COLO829 (cell line): Measurements from ENCODE around the gene COL17A1.

Experiments used
- DNase-seq: peaks from one replicate; pipeline ENCODE4 v3.0.0; 2012; ENCODE audit warnings: low spot score

COL17A1 gene

GRCh38 chr10:104032144-104032775, 53.4 kb downstream of the COL17A1 start:
- no peak for DNase-seq

GRCh38 chr10:104031631-104032030, 54.0 kb downstream of the COL17A1 start:
- DNase-seq, result no peak

DNA sequence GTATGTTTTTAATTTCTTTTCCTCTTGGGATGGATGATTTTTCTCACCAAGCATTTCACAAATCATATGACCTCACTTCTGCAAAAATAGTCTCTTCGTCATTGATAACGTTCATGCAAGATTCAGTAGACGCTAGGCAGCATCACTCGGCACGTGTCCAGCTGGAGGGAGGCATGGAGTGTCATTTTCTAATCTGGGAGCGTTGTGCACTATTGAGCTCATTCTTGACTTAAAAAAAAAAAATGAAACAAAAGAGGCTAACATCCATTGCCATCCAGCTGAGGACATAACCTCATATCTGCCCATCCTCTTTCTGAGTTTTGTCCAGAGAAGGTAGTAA, 56.2 kb downstream of the COL17A1 start:
- no peak for DNase-seq

DNA sequence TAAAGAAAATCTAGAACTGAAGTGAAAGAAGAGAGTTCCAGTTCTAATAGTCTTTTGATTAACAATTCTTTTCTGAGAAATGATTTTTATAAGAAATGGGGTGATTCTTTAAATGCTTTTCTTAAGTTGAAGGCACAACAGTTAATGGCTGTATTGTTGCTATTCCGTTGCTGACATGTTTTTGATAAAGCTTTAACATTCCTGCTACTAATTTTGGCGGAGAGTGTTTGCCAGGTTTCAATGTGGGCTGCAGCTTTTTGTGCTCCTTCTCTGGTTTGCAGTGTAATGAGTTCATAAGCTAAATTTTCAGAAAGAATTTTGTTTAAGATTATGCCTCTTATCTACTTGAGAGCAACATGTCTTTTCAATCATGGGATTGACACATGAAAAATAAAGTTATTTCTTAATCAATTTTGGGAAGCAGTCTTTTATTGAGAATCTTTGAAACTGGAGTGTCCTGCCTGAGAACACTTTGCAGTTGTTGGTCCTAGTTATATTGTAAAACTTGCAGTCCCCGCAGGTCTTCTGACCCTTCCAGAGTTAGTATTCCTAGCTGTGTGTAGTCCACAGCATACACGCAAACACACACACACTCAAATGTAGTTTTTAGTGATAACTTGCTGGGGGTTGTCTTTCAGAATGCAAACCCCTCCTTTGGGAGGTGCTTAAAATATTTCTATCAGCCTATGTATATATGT, 56.7 kb downstream of the COL17A1 start:
- no peak for DNase-seq

- DNase-seq, result no peak
Measured at GRCh38 chr10:104028146-104028545, 57.5 kb downstream of the COL17A1 start.

- DNase-seq, result no peak
Measured at GRCh38 chr10:104026762-104027161, 58.9 kb downstream of the COL17A1 start.

- no peak for DNase-seq
Measured at GRCh38 chr10:104025524-104025923, 60.2 kb downstream of the COL17A1 start.

DNA sequence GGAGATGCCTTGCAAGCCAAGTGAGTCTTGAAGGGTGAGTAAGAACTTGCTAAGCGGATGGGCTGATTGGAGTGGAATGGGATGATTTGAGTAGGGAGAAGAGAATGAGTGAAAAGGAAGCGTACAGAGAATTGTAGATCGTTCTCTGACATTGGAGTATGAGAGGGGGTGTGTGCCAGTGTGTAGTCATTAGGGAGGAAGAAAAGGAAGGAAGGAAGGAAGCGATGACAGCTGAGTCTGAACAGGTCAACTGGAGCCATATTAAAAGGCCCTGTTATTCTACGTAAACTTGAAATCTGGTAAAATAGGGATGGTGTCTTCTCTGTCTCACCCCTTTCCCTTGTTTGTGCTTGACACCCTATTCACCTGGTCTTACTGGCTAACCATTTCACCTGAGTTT, 63.7 kb downstream of the COL17A1 start:
- no peak for DNase-seq

DNA sequence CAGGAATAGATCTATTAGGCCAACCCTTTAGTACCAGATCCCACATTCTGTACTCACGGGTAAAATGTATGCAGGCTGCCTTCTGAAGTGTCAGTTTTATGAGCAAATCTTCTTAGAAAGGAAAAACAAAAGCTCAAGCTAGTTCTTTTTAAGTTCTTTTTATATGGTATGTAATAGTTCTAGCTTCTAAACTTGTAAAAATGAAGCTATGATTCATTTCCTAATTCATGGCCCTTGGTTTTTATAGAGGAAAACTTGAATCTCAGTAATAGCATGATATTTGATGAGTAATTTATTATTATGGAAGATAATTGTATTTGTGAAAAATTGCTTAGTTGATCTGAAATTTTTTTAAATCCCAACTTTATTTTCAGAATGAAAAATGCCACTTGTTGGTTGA, 64.4 kb downstream of the COL17A1 start:
- no peak for DNase-seq

DNA sequence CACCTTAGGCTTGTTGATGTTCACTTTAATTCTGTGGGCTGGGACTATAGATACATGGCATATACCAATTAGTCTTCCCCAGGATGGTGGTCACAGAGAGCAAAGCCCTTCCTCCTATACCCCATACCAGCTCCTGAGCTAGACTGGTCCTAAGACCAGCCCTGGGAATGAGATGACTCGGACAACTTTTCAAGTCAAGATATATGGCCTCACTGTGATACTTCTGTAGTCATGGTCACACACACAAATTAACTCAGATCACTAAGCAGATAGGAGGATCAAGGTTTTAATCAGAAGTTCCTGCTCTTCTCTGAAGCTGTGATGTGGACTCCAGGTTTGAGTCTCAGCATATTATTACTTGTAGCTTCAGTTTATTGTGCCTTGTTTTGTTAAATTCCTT, 65.7 kb downstream of the COL17A1 start:
- no peak for DNase-seq

DNA sequence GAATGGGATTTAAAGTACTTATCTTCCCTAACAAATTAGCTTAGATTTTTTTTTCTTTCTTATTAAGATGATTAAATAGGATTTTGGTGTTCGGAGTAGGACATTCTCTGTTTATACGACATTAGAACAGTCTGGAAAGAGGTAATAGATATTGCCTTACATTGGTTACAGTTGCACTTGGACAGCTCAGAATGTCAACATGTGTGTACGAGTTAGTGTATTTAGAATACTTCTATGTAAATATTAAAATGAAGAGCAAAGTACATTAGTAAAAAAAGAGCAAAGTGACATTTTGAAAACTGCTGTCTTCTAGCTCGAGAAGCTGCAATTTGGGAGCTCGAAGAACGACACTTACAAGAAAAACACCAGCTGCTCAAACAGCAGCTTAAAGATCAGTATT, 67.2 kb downstream of the COL17A1 start:
- no peak for DNase-seq

- DNase-seq, result no peak
Measured at GRCh38 chr10:104016661-104017060, 69.0 kb downstream of the COL17A1 start.

DNA sequence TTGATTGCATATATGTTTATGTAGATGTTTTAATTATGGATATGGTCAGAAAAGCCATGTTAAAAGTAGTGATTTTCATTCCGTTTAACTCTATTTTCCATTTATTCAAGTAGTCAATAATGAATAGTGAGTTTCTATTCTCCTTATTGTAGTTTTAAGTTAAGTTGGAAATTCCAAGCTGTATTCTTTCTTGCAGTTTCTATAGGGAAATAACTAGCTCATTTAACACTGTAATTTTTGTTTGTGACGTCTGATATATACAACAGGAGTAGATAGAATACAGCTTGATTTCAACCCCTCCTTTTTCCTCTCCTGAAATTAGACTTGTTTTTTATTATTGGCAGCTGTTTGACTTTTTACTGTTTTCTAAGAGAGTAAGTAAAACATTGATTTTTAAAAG, 71.5 kb downstream of the COL17A1 start:
- no peak for DNase-seq

GRCh38 chr10:104013489-104013888, 72.2 kb downstream of the COL17A1 start:
- DNase-seq, result no peak

GRCh38 chr10:104011904-104012303, 73.8 kb downstream of the COL17A1 start:
- DNase-seq, result no peak

- no peak for DNase-seq
Measured at GRCh38 chr10:104005172-104005863, 80.4 kb downstream of the COL17A1 start.

GRCh38 chr10:104002911-104003310, 82.8 kb downstream of the COL17A1 start:
- no peak for DNase-seq

DNA sequence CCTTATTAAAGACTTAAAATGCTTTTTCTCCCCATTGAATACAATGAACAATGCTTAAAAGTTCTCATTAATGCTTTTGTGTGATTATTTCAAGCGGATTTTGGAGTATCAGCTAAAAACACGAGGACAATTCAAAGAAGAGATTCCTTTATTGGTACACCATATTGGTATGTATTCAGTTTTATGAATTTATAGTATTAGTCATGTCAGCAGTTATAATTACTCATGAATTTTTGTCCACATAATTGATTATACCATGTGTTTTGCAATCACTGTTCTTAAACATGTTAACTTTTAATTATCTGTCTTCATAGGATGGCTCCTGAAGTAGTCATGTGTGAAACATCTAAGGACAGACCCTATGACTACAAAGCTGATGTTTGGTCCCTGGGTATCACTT, 86.9 kb downstream of the COL17A1 start:
- no peak for DNase-seq

GRCh38 chr10:103995134-103995533, 90.5 kb downstream of the COL17A1 start:
- DNase-seq, result no peak

- no peak for DNase-seq
Measured at GRCh38 chr10:103991393-103992128, 94.1 kb downstream of the COL17A1 start.

DNA sequence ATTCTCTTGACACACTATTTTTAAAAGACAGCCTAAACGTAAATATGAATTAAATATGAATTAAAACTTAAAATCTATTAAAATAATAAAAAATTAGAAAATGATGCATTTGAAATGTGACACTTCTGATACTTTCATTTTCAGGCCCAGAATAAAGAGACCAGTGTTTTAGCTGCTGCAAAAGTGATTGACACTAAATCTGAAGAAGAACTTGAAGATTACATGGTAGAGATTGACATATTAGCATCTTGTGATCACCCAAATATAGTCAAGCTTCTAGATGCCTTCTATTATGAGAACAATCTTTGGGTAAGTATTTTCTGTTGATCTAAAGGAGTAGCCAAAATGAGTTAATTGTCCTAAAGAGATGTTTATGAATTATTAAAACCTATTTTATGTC, 95.1 kb downstream of the COL17A1 start:
- no peak for DNase-seq

- DNase-seq, result no peak
Measured at GRCh38 chr10:103990121-103990520, 95.6 kb downstream of the COL17A1 start.

DNA sequence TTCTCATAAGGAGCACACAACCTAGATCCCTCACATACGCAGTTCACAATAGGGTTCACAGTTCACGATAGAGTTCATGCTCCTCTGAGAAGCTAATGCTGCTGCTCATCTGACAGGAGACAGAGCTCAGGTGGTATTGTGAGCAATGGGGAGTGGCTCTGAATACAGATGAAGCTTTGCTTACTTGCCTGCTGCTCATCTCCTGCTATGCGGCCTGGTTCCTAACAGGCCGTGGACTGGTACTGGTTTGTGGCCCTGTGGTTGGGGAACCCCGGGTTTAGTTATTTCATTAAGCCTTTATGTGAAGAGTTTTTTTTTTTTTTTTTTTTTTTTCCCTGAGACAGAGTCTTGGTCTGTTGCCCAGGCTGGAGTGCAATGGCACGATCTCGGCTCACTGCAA, 99.3 kb downstream of the COL17A1 start:
- DNase-seq, result no peak
